HEK293 (cell line): ENCODE data around the gene ROR2.

ENCODE experiments used
- CTCF ChIA-PET: fragments of 350-600 bp; formaldehyde crosslinking; extraction: SDS; loops from one replicate; lab custom pipeline; 2021; ENCODE audit warnings: antibody characterized with exemption; lab: Yijun Ruan, JAX
- POLR2A ChIA-PET: fragments of 300-600 bp; formaldehyde crosslinking; extraction: SDS; loops from one replicate; lab custom pipeline; 2020; ENCODE audit warnings: antibody characterized with exemption, inconsistent platforms; lab: Yijun Ruan, JAX
- H3K27ac ChIP-seq: fragments of 200-500 bp; sonication (Bioruptor generic); 2 replicates; pipeline ENCODE4 v1.5.1; 2014; ENCODE audit warnings: low read depth, low read length, control low read depth, inconsistent platforms; ENCODE audit errors: extremely low read depth
- H3K36me3 ChIP-seq, 2 experiments: fragments of 200-500 bp in 1 of 2; sonication (Bioruptor generic) in 1 of 2; 1 replicate in 1 of 2; 2 replicates in 1 of 2; pipeline ENCODE4 v1.5.1; 2014 to 2017; ENCODE audit warnings: inconsistent platforms in 2 of 2, low read length in 2 of 2; ENCODE audit not compliant: control insufficient read depth in 2 of 2, insufficient read depth in 1 of 2
- H3K4me1 ChIP-seq: fragments of 200-500 bp; sonication (Bioruptor generic); 2 replicates; pipeline ENCODE4 v1.5.1; 2014; ENCODE audit warnings: mild to moderate bottlenecking, low read length, inconsistent platforms; ENCODE audit not compliant: control insufficient read depth, insufficient read depth
- H3K4me3 ChIP-seq: 2 replicates; pipeline ENCODE4 v1.5.1; 2011; ENCODE audit warnings: low read depth, mild to moderate bottlenecking, control low read depth, low read length, moderate library complexity
- H3K9me3 ChIP-seq: fragments of 200-500 bp; sonication (Bioruptor generic); 2 replicates; pipeline ENCODE4 v1.5.1; 2014; ENCODE audit warnings: low read depth, low read length, inconsistent platforms; ENCODE audit not compliant: control insufficient read depth, insufficient read depth
- BCL11A ChIP-seq: fragments of 450-650 bp; formaldehyde crosslinking; IDR thresholded peaks from 2 replicates; pipeline ENCODE4 v1.5.1; 2016; ENCODE audit warnings: low read depth, missing biosample characterization, missing genetic modification characterization
- EGR2 ChIP-seq: fragments of 450-650 bp; formaldehyde crosslinking; IDR thresholded peaks from 2 replicates; pipeline ENCODE4 v1.5.1; 2016; ENCODE audit warnings: low read depth, missing biosample characterization, missing genetic modification characterization
- GLI2 ChIP-seq: fragments of 450-650 bp; formaldehyde crosslinking; IDR thresholded peaks from 2 replicates; pipeline ENCODE4; 2017; ENCODE audit warnings: missing biosample characterization, missing genetic modification characterization, low read depth, borderline replicate concordance
- OSR2 ChIP-seq: fragments of 450-650 bp; formaldehyde crosslinking; IDR thresholded peaks from 2 replicates; pipeline ENCODE4 v1.5.1; 2016; ENCODE audit warnings: missing biosample characterization, missing genetic modification characterization
- TRIM28 ChIP-seq: IDR thresholded peaks from 2 replicates; pipeline ENCODE4 v1.6.1; 2011; ENCODE audit warnings: low read length, control low read depth, borderline replicate concordance
- ZFHX2 ChIP-seq: fragments of 450-650 bp; formaldehyde crosslinking; conservative IDR thresholded peaks from 2 replicates; pipeline ENCODE4 v1.5.1; 2016; ENCODE audit warnings: missing biosample characterization, missing genetic modification characterization
- ZNF121 ChIP-seq: fragments of 450-650 bp; formaldehyde crosslinking; IDR thresholded peaks from 2 replicates; pipeline ENCODE4 v1.5.1; 2016; ENCODE audit warnings: missing biosample characterization, missing genetic modification characterization
- ZNF175 ChIP-seq: fragments of 450-650 bp; formaldehyde crosslinking; IDR thresholded peaks from 2 replicates; pipeline ENCODE4 v1.5.1; 2016; ENCODE audit warnings: missing biosample characterization, missing genetic modification characterization
- ZNF354C ChIP-seq: fragments of 450-650 bp; formaldehyde crosslinking; IDR thresholded peaks from 2 replicates; pipeline ENCODE4 v1.5.1; 2016; ENCODE audit warnings: missing biosample characterization, missing genetic modification characterization, low read depth, borderline replicate concordance
- ZNF548 ChIP-seq: fragments of 450-650 bp; formaldehyde crosslinking; IDR thresholded peaks from 2 replicates; pipeline ENCODE4 v1.5.1; 2016; ENCODE audit warnings: missing biosample characterization, missing genetic modification characterization
- ZNF560 ChIP-seq: fragments of 450-650 bp; formaldehyde crosslinking; IDR thresholded peaks from 2 replicates; pipeline ENCODE4 v1.5.1; 2017; ENCODE audit warnings: missing biosample characterization, missing genetic modification characterization, borderline replicate concordance
- ZNF658 ChIP-seq: fragments of 450-650 bp; formaldehyde crosslinking; IDR thresholded peaks from 2 replicates; pipeline ENCODE4; 2016; ENCODE audit warnings: missing biosample characterization, missing genetic modification characterization
- ZNF776 ChIP-seq: fragments of 450-650 bp; formaldehyde crosslinking; IDR thresholded peaks from 2 replicates; pipeline ENCODE4 v1.5.0; 2017; ENCODE audit warnings: missing biosample characterization, missing genetic modification characterization, borderline replicate concordance
- TF ChIP-seq, protein P1 (sequence below): fragments of 450-650 bp; formaldehyde crosslinking; IDR thresholded peaks from 2 replicates; pipeline ENCODE4 v1.5.1; 2016; ENCODE audit warnings: missing biosample characterization, missing genetic modification characterization
- TF ChIP-seq, protein P2 (sequence below): fragments of 450-650 bp; formaldehyde crosslinking; IDR thresholded peaks from 2 replicates; pipeline ENCODE4 v1.5.1; 2017; ENCODE audit warnings: missing biosample characterization, missing genetic modification characterization
- TF ChIP-seq, protein P3 (sequence below): fragments of 450-650 bp; formaldehyde crosslinking; IDR thresholded peaks from 2 replicates; pipeline ENCODE4 v1.5.1; 2016; ENCODE audit warnings: missing biosample characterization, missing genetic modification characterization, low read depth

ROR2 gene

DNA sequence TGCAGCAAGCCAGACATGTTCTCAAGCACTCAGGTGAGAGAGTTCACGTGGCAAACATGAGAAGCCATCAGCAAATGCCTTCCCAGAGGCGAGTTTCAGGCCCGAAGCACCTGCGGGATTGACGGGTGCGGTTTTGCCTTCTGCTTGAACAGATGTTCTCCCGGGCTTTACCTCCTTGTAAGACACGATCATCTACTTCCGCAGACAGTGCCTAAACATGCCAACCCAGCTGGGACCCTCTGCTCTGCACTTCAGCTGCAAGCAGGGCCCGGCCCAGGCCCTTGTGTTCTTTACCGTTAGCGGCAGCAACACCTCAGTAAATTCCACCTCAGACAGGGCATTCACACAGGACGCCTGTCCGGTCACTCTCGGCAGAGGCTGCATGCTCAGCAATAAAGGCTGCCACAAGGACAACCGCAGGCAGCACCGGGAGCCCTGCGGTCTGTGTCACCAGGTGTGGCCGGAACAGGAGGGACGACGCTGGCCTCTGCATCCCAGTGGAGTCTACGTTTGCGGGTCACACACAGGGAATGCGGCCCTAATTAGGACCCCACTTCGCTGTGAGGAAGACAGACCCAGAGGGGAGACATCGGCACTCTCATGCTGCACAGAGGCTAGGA lies 139.6 kb downstream of the ROR2 start (continued):
- no peak for TF ChIP-seq OSR2 (tag by site-specific recombination)
- no peak for TF ChIP-seq ZNF121 (tag by site-specific recombination)
- TF ChIP-seq ZNF175 (tag by site-specific recombination): no peak
- TF ChIP-seq, protein P1, sequence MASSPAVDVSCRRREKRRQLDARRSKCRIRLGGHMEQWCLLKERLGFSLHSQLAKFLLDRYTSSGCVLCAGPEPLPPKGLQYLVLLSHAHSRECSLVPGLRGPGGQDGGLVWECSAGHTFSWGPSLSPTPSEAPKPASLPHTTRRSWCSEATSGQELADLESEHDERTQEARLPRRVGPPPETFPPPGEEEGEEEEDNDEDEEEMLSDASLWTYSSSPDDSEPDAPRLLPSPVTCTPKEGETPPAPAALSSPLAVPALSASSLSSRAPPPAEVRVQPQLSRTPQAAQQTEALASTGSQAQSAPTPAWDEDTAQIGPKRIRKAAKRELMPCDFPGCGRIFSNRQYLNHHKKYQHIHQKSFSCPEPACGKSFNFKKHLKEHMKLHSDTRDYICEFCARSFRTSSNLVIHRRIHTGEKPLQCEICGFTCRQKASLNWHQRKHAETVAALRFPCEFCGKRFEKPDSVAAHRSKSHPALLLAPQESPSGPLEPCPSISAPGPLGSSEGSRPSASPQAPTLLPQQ (tag by site-specific recombination): no peak
- TF ChIP-seq, all 188 proteins: peak for 0

DNA sequence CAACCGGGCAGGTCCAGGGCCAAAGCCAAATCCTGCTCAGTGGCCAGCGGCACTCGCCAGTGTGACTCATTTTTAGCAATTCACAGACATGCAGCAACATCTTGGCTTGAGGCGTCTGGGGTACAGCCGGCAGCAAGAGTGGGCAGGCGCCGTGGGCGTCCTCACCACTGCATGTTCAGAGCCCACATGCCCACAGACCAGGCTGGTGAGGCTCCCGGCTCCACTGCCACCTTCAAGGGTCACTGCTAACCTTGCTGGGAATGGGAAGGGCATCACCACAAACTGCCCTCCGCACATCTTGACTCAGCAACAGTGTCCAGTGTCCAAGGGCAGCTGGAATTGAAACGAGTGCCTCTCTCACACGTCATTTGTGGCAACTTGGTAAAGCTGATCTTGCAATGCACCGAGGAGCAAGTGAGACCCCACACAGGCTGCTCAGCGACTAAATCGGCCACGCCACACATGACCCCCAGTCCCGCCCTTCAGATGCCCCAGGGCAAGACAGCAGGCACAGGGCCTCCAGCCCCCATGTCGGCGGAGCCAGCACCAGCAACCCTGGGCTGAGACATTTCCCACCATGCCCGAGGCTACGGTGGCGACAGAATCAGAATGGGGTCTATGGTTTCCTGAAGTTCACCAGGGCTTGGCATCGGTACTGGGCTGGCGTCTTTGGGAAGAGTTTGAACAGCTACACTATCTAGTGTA lies 140.3 kb downstream of the ROR2 start:
- H3K27ac ChIP-seq: no peak overlapping the region
- TF ChIP-seq ZNF560 (no peak), EGR2 (tag by site-specific recombination) (peak; percentile 37; the same call in 1 of the 2 replicates), ZFHX2 (peak; percentile 73)
- TF ChIP-seq, all 188 proteins: peak for 2
- H3K4me3 ChIP-seq: no peak overlapping the region
- CTCF ChIA-PET: interaction anchor here (0.7 to 1.3 kb wide), 2 partner anchors 141 to 578 kb away, joined by 3 to 5 read pairs; no protein-coding TSS in a partner anchor
- POLR2A ChIA-PET: no interaction called here
- no peaks in the 10 kb centered on the region for H3K36me3 ChIP-seq
- H3K4me1 ChIP-seq: no peaks in the 10 kb centered on the region
- H3K9me3 ChIP-seq: no peaks in the 10 kb centered on the region

DNA sequence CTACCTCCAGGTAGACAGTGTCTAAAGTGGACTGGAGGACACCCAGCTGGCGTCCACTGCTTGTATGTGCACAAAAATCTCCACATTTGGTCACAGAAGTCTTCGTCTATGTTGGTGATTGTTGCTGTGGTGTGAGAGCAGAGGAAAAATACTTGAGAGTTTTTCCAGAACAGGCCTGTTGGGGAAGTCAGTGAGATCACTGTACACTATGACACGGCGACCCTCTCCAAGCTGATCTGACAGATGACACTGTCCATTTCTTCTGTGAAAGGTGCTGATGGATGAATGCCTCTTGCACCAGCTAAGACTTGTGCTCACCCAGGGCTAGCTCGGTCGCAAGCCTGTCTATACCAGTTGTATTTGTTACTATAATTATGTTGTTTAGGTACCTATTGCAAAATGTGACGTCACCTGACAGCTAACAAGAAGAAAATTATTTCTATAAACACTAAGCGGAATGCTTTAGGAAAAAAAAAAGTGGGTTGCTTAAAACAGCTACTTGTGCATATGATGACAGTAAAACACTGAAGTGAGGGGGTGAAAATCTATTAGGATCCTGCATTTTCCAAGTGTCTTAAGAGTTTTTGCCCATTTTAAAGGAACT lies 142.3 kb downstream of the ROR2 start:
- TF ChIP-seq GLI2 (tag by site-specific recombination) (no peak), ZNF658 (tag by site-specific recombination) (no peak)
- CTCF ChIA-PET: interaction anchor here (0.6 to 1.3 kb wide), 3 partner anchors 31 to 1791 kb away, joined by 3 read pairs; no protein-coding TSS in a partner anchor
- Histone ChIP-seq H3K36me3 (no peaks in the 10 kb centered on the region), H3K4me3 (no peak overlapping the region), H3K4me1 (no peaks in the 10 kb centered on the region), H3K9me3 (no peaks in the 10 kb centered on the region), H3K27ac (no peak overlapping the region)
- POLR2A ChIA-PET: no interaction called here

DNA sequence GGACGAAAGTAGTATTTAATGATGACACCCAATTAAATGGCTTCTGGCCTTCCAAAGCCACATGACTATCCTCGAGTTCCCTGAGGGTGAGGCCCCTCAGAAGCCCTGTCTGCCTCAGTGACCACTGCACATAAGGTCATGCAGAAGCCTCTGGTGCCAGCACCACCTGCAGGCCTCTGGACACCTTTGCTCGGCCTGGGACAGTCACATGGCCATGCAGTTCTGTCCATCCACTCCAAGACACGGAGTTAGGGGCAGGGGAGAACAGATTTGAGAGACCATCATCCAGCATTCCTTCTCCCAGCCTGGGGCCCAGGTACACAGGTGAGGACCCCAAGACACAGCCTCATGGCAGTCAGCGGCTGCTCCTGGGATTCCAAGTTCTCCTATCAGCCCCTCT lies 145.0 kb downstream of the ROR2 start:
- Histone ChIP-seq H3K36me3 (no peaks in the 10 kb centered on the region), H3K9me3 (no peaks in the 10 kb centered on the region), H3K4me1 (no peaks in the 10 kb centered on the region), H3K27ac (no peak overlapping the region), H3K4me3 (no peak overlapping the region)
- TF ChIP-seq BCL11A (tag by site-specific recombination): no peak
- TF ChIP-seq ZNF354C (tag by site-specific recombination): no peak
- no peak for TF ChIP-seq TRIM28
- no peak for TF ChIP-seq ZNF776 (tag by site-specific recombination)
- no peak for TF ChIP-seq ZNF548
- no peak for TF ChIP-seq ZNF658 (tag by site-specific recombination)
- TF ChIP-seq, protein P2, sequence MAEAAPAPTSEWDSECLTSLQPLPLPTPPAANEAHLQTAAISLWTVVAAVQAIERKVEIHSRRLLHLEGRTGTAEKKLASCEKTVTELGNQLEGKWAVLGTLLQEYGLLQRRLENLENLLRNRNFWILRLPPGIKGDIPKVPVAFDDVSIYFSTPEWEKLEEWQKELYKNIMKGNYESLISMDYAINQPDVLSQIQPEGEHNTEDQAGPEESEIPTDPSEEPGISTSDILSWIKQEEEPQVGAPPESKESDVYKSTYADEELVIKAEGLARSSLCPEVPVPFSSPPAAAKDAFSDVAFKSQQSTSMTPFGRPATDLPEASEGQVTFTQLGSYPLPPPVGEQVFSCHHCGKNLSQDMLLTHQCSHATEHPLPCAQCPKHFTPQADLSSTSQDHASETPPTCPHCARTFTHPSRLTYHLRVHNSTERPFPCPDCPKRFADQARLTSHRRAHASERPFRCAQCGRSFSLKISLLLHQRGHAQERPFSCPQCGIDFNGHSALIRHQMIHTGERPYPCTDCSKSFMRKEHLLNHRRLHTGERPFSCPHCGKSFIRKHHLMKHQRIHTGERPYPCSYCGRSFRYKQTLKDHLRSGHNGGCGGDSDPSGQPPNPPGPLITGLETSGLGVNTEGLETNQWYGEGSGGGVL (tag by site-specific recombination): no peak
- TF ChIP-seq, protein P3, sequence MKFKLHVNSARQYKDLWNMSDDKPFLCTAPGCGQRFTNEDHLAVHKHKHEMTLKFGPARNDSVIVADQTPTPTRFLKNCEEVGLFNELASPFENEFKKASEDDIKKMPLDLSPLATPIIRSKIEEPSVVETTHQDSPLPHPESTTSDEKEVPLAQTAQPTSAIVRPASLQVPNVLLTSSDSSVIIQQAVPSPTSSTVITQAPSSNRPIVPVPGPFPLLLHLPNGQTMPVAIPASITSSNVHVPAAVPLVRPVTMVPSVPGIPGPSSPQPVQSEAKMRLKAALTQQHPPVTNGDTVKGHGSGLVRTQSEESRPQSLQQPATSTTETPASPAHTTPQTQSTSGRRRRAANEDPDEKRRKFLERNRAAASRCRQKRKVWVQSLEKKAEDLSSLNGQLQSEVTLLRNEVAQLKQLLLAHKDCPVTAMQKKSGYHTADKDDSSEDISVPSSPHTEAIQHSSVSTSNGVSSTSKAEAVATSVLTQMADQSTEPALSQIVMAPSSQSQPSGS (tag by site-specific recombination): no peak
- POLR2A ChIA-PET: no interaction called here
- CTCF ChIA-PET: no interaction called here
